Measurements from ENCODE around the gene B4GALNT1.

- TF ChIP-seq, protein P1, sequence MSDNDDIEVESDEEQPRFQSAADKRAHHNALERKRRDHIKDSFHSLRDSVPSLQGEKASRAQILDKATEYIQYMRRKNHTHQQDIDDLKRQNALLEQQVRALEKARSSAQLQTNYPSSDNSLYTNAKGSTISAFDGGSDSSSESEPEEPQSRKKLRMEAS (IDR thresholded peaks at IDR 0.05; ENCODE audit: low read depth, low read length): no peak
- TF ChIP-seq CTCF (IDR thresholded peaks at IDR 0.05; ENCODE audit: low read depth, low read length) (no peak), POLR2A (IDR thresholded peaks at IDR 0.05; ENCODE audit: extremely low read depth, insufficient read length) (no peak)
Observed at GRCh38 chr12:57632073-57632957, 686 bp downstream of the B4GALNT1 start.

Measured in NB4 (cell line).